Articular chondrocyte of knee joint (primary cell): ENCODE measurements around the gene COL5A2. TPM values are rescaled to one million over a fixed set of nuclear protein-coding genes. Genes with fewer than 3 reads are reported as not detected.
A peak's percentile ranks its signal among the peaks of the same experiment; 100 is the strongest.

Source experiments
- small RNA-seq: library from RNA; depleted of rRNA; stranded (forward); fragments of <200 nt; gene quantifications from one replicate; pipeline ENCODE3, GENCODE V24; 2012
- total RNA-seq: library from RNA; depleted of rRNA; stranded (reverse); fragments of >200 nt; gene quantifications from 2 replicates; pipeline ENCODE4 v1.2.3, GENCODE V29; 2012

COL5A2 gene
- 534 and 717 TPM in 2 replicates for total RNA-seq

DNA sequence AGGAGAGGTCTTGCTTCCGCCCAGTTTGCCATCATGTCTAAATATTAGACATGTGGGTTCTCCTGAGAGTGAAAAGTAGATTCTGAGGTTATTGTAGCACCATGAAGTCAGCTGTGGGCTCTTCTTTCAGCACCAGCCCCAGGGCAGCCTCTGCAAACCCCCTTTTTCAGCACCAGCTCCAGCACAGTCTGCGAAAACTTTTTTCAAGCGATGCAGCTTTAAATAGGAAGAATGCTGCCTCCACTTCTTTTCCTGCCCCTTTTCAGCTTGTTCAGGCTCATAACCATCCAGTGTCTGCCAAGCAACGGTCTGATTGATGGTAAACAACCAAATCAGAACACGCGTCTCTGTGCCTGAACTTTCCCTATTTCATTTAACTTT is at the start of gene COL5A2:
Gene COL5A2, minus strand, starts transcription at position 192 of the 381 bp plus-strand sequence. Its CDS starts 157 bp downstream, at position 35.

Small RNA genes lying within 50 kb of the gene (small RNA-seq; reads per million reads assigned to genes)
- 1.6 reads per million, percentile 63 among the genes with 10 or more reads in this experiment for gene MIR3129

Other genes with a start within 250 kb of the COL5A2 start
- gene COL3A1, start 205.4 kb downstream of the COL5A2 start, total RNA-seq = 2,175 and 2,668 TPM in 2 replicates